ENCODE measurements around the gene AFG1L. TPM values are rescaled to one million over a fixed set of nuclear protein-coding genes. Genes with fewer than 3 reads are reported as not detected.

AFG1L gene
- total RNA-seq, 1 donor from 2014 or later, result 9.5 TPM

GRCh38 chr6:108476376-108476775, 181.5 kb downstream of the AFG1L start:
- Mint-ChIP-seq H3K27me3 (ENCODE audit: unreplicated experiment) (no peaks in the 10 kb centered on the region), H3K27ac (ENCODE audit: unreplicated experiment) (no peak overlapping the region), H3K9me3 (ENCODE audit: unreplicated experiment) (no peaks in the 10 kb centered on the region), H3K4me1 (ENCODE audit: unreplicated experiment) (no peaks in the 10 kb centered on the region), H3K36me3 (ENCODE audit: unreplicated experiment) (peaks cover 8% of the 10 kb centered on the region), H3K4me3 (ENCODE audit: unreplicated experiment) (no peak overlapping the region)
- no peak for DNase-seq (ENCODE audit: extremely low spot score, unreplicated experiment)
- TF ChIP-seq CTCF (IDR thresholded peaks at IDR 0.05), result no peak

GRCh38 chr6:108476847-108477430, 182.1 kb downstream of the AFG1L start:
- no peak for TF ChIP-seq CTCF (IDR thresholded peaks at IDR 0.05)
- peaks cover 8% of the 10 kb centered on the region for H3K36me3 Mint-ChIP-seq (ENCODE audit: unreplicated experiment)
- no peak for DNase-seq (ENCODE audit: extremely low spot score, unreplicated experiment)
- H3K27ac Mint-ChIP-seq (ENCODE audit: unreplicated experiment), result no peak overlapping the region
- H3K27me3 Mint-ChIP-seq (ENCODE audit: unreplicated experiment), result no peaks in the 10 kb centered on the region
- H3K9me3 Mint-ChIP-seq (ENCODE audit: unreplicated experiment), result no peaks in the 10 kb centered on the region
- no peaks in the 10 kb centered on the region for H3K4me1 Mint-ChIP-seq (ENCODE audit: unreplicated experiment)
- H3K4me3 Mint-ChIP-seq (ENCODE audit: unreplicated experiment), result no peak overlapping the region

GRCh38 chr6:108482559-108482958, 187.7 kb downstream of the AFG1L start:
- Mint-ChIP-seq H3K36me3 (ENCODE audit: unreplicated experiment) (peaks cover 6% of the 10 kb centered on the region), H3K4me3 (ENCODE audit: unreplicated experiment) (no peak overlapping the region), H3K4me1 (ENCODE audit: unreplicated experiment) (no peaks in the 10 kb centered on the region), H3K9me3 (ENCODE audit: unreplicated experiment) (no peaks in the 10 kb centered on the region), H3K27ac (ENCODE audit: unreplicated experiment) (no peak overlapping the region), H3K27me3 (ENCODE audit: unreplicated experiment) (no peaks in the 10 kb centered on the region)
- no peak for TF ChIP-seq CTCF (IDR thresholded peaks at IDR 0.05)
- no peak for DNase-seq (ENCODE audit: extremely low spot score, unreplicated experiment)

GRCh38 chr6:108484016-108484415, 189.2 kb downstream of the AFG1L start:
- no peak for DNase-seq (ENCODE audit: extremely low spot score, unreplicated experiment)
- H3K4me1 Mint-ChIP-seq (ENCODE audit: unreplicated experiment), result no peaks in the 10 kb centered on the region
- peaks cover 7% of the 10 kb centered on the region for H3K36me3 Mint-ChIP-seq (ENCODE audit: unreplicated experiment)
- no peaks in the 10 kb centered on the region for H3K27me3 Mint-ChIP-seq (ENCODE audit: unreplicated experiment)
- no peak overlapping the region for H3K27ac Mint-ChIP-seq (ENCODE audit: unreplicated experiment)
- TF ChIP-seq CTCF (IDR thresholded peaks at IDR 0.05), result no peak
- no peak overlapping the region for H3K4me3 Mint-ChIP-seq (ENCODE audit: unreplicated experiment)
- no peaks in the 10 kb centered on the region for H3K9me3 Mint-ChIP-seq (ENCODE audit: unreplicated experiment)

- H3K27me3 Mint-ChIP-seq (ENCODE audit: unreplicated experiment), result no peaks in the 10 kb centered on the region
- no peak overlapping the region for H3K27ac Mint-ChIP-seq (ENCODE audit: unreplicated experiment)
- DNase-seq (ENCODE audit: extremely low spot score, unreplicated experiment), result no peak
- H3K4me3 Mint-ChIP-seq (ENCODE audit: unreplicated experiment), result no peak overlapping the region
- no peaks in the 10 kb centered on the region for H3K4me1 Mint-ChIP-seq (ENCODE audit: unreplicated experiment)
- no peaks in the 10 kb centered on the region for H3K9me3 Mint-ChIP-seq (ENCODE audit: unreplicated experiment)
- no peak for TF ChIP-seq CTCF (IDR thresholded peaks at IDR 0.05)
- peaks cover 2% of the 10 kb centered on the region for H3K36me3 Mint-ChIP-seq (ENCODE audit: unreplicated experiment)
Measured at GRCh38 chr6:108489699-108490098, 194.8 kb downstream of the AFG1L start.
